K562 (cell line): ENCODE data around the gene PLG. TPM values are rescaled to one million over a fixed set of nuclear protein-coding genes. Genes with fewer than 3 reads are reported as not detected.

Experiments
- ATAC-seq: fragments of 200-7000 bp; cut with Tn5 transposase; 3 replicates; pipeline ENCODE4 v1.9.1; 2020; ENCODE audit warnings: moderate library complexity
- BruUV-seq: library from RNA; stranded (reverse); fragments of 400-500 nt; replicated peaks from 2 replicates; lab custom pipeline; 2021; lab: Mats Ljungman, UMichigan
- CTCF ChIA-PET: fragments of 300-600 bp; formaldehyde crosslinking; extraction: SDS; loops from one replicate; lab custom pipeline; 2021; ENCODE audit warnings: low intra/inter-chr PET ratio; lab: Yijun Ruan, JAX
- POLR2A ChIA-PET: fragments of 300-600, 350-650 bp; sonication (Branson Sonifier 250); formaldehyde crosslinking; extraction: SDS; loops from one replicate; lab custom pipeline; 2021; ENCODE audit warnings: antibody characterized with exemption, inconsistent platforms; lab: Yijun Ruan, JAX
- DNase-seq, 4 experiments: peaks; one replicate each; pipeline versions ENCODE4 v3.0.0 to v3.0.0-alpha.2; 2011 to 2018; ENCODE audit warnings: low spot score in 3 of 4, mixed read lengths in 3 of 4; ENCODE audit errors: extremely low read depth in 1 of 4
- FAIRE-seq: peaks from 2 replicates; lab custom pipeline; 2011; peaks lifted over from hg19 to GRCh38; lab: Jason Lieb, UNC
- H2AFZ ChIP-seq: 2 replicates; pipeline ENCODE4 v1.6.0; 2011; ENCODE audit warnings: low read depth, low read length, control low read depth, inconsistent platforms
- H3K27ac ChIP-seq: fragments of 200-600 bp; 3 replicates; pipeline ENCODE4 v1.8.0; 2011; ENCODE audit warnings: low read depth, mild to moderate bottlenecking, control low read depth, inconsistent platforms, low read length, moderate library complexity, mixed read lengths; ENCODE audit errors: extremely low read depth
- H3K27me3 ChIP-seq, 2 experiments: fragments of 300-600 bp in 1 of 2; 2 replicates in 1 of 2; 3 replicates in 1 of 2; pipeline versions ENCODE4 v1.6.0 to v1.8.0; 2011; ENCODE audit warnings: inconsistent platforms in 2 of 2, low read length in 2 of 2, mild to moderate bottlenecking in 1 of 2, mixed read lengths in 1 of 2, moderate library complexity in 1 of 2; ENCODE audit not compliant: control insufficient read depth in 2 of 2, insufficient read depth in 2 of 2
- H3K36me3 ChIP-seq: fragments of 300-600 bp; 3 replicates; pipeline ENCODE4 v1.8.0; 2011; ENCODE audit warnings: mild to moderate bottlenecking, low read length, inconsistent platforms; ENCODE audit not compliant: control insufficient read depth, insufficient read depth
- H3K4me1 ChIP-seq, 2 experiments: fragments of 200-600 bp in 1 of 2; replicated peaks in 1 of 2; 2 replicates in 1 of 2; 3 replicates in 1 of 2; pipeline versions ENCODE4 v1.5.1 to v1.8.0; 2011; ENCODE audit warnings: inconsistent platforms in 2 of 2, low read length in 2 of 2, mild to moderate bottlenecking in 1 of 2, mixed read lengths in 1 of 2, moderate library complexity in 1 of 2; ENCODE audit not compliant: control insufficient read depth in 2 of 2, insufficient read depth in 2 of 2
- H3K4me2 ChIP-seq: 2 replicates; pipeline ENCODE4 v1.6.1; 2011; ENCODE audit warnings: low read length, control low read depth, inconsistent platforms, mixed read lengths; ENCODE audit not compliant: insufficient read depth
- H3K4me3 ChIP-seq: fragments of 200-600 bp; sonication (generic), shearing (Covaris generic); 2 replicates; pipeline ENCODE4 v1.5.1; 2016; ENCODE audit warnings: control low read depth, inconsistent platforms
- H3K79me2 ChIP-seq: fragments of 200-600 bp; 3 replicates; pipeline ENCODE4 v1.8.0; 2011; ENCODE audit warnings: low read length, inconsistent platforms; ENCODE audit not compliant: control insufficient read depth, insufficient read depth
- H3K9ac ChIP-seq, 2 experiments: 2 replicates each; pipeline versions ENCODE4 v1.6.0 to v1.6.1; 2011; ENCODE audit warnings: low read depth in 2 of 2, low read length in 2 of 2, control low read depth in 1 of 2, inconsistent platforms in 1 of 2, mild to moderate bottlenecking in 1 of 2, mixed read lengths in 1 of 2; ENCODE audit not compliant: insufficient read depth in 1 of 2
- H3K9me1 ChIP-seq: one replicate; pipeline ENCODE4 v1.6.0; 2011; ENCODE audit warnings: inconsistent platforms, mild to moderate bottlenecking, low read length, moderate library complexity; ENCODE audit not compliant: control insufficient read depth, insufficient read depth
- H3K9me3 ChIP-seq: replicated peaks from 2 replicates; pipeline ENCODE4 v1.5.1; 2011; ENCODE audit warnings: low read depth, low read length, inconsistent platforms; ENCODE audit not compliant: control insufficient read depth, insufficient read depth
- H4K20me1 ChIP-seq: replicated peaks from 2 replicates; pipeline ENCODE4 v1.6.1; 2011; ENCODE audit warnings: low read length, inconsistent platforms, mixed read lengths; ENCODE audit not compliant: control insufficient read depth, insufficient read depth
- BCOR ChIP-seq: fragments of 450-650 bp; IDR thresholded peaks from 2 replicates; pipeline ENCODE4 v1.6.1; 2016
- ELF2 ChIP-seq: fragments of 250-450 bp; sonication (Bioruptor Pico); IDR thresholded peaks from 2 replicates; pipeline ENCODE4 v1.5.0; 2021; ENCODE audit warnings: mild to moderate bottlenecking
- GABPA ChIP-seq: fragments of 200-800 bp; sonication (Bioruptor generic); conservative IDR thresholded peaks from 2 replicates; pipeline ENCODE4 v1.6.1; 2016; ENCODE audit warnings: low read depth, missing genetic modification characterization, missing compliant biosample characterization
- WGBS: fragments of 100-300 bp; shearing (Covaris generic); methylation state at CpG from one replicate; pipeline ENCODE4 v1.1.6; 2016; ENCODE audit warnings: low coverage, mixed read lengths; ENCODE audit not compliant: insufficient coverage; ENCODE audit errors: missing lambda C conversion rate; 5-methylcytosine and 5-hydroxymethylcytosine counted together
- in situ Hi-C: fragments of 300-500 bp; cut with MboI; formaldehyde crosslinking; loops from 4 replicates; pipeline ENCODE4 v1.15.0; 2018; ENCODE audit warnings: inconsistent platforms, mixed read lengths
- intact Hi-C: fragments of 100-400 bp; cut with micrococcal nuclease; formaldehyde crosslinking; loops from 2 replicates; pipeline ENCODE4 v1.14.2; 2022
- polyA plus RNA-seq, 8 experiments: library from polyadenylated mRNA; depleted of rRNA in 4 of 8; stranded (reverse) in 5 of 8; unstranded in 3 of 8; fragments of >200 nt; fragmentation: Nextera tagmentation in 2 of 8; fragmentation: Illumina TruSeq in 1 of 8; extraction: Ambion mirVana in 2 of 8; extraction: Trizol in 1 of 8; gene quantifications; 2 replicates each; pipeline versions ENCODE4 v1.2.1 to v1.2.3, GENCODE V29; 2011 to 2014; ENCODE audit warnings: inconsistent platforms in 1 of 8, missing spikeins in 1 of 8
- total RNA-seq, 7 experiments: library from RNA; depleted of rRNA in 6 of 7; stranded (reverse); fragments of >200 nt in 6 of 7; fragmentation: Illumina TruSeq in 2 of 7; extraction: Trizol in 2 of 7; gene quantifications; 2 replicates each; pipeline versions ENCODE4 v1.2.1 to v1.2.3, GENCODE V29; 2011 to 2021; ENCODE audit warnings: low replicate concordance in 1 of 7

Gene PLG
- total and polyA plus RNA-seq, 9 of the 15 experiments (the other 6 are each of a cell fraction or from before 2014, with no cell fraction given) = 0.64 TPM; not detected in 8

DNA sequence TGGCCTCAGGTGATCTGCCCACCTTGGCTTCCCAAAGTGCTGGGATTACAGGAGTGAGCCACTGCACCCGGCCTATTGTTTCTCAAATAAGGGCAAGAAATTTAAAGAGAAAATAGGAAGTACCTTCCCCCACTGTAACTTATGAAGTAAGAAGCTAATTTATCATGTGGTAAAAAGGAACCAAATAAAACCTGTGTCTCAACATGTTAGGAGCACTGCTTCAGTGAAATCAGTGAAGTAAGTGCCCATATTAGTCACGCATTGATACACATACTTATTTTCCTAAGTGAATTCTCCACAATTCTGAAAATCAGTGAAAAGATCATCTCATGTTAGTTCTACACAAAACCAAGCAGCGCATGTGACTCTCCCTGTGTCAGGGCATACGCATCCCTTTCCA lies 23.8 kb upstream of the PLG start:
- no peak overlapping the region for H3K4me2 ChIP-seq
- no TSS peak for BruUV-seq
- H2AFZ ChIP-seq = no peak overlapping the region
- 0% methylated on average over 4 of the region's 4 CpGs for WGBS
- no peak for ATAC-seq
- POLR2A ChIA-PET = no interaction called here
- no peaks in the 10 kb centered on the region for H4K20me1 ChIP-seq
- no peaks in the 10 kb centered on the region for H3K79me2 ChIP-seq
- peaks cover 0 to 8% of the 10 kb centered on the region in 2 experiments; a peak in 2 of 5 replicates for H3K4me1 ChIP-seq
- peaks cover 2 to 6% of the 10 kb centered on the region in 2 experiments; a peak in 2 of 5 replicates for H3K27me3 ChIP-seq
- no peak overlapping the region for H3K9ac ChIP-seq
- CTCF ChIA-PET = no interaction called here
- FAIRE-seq = no peak
- H3K9me3 ChIP-seq = no peaks in the 10 kb centered on the region
- no peak for DNase-seq
- no peak overlapping the region for H3K27ac ChIP-seq
- no peaks in the 10 kb centered on the region for H3K9me1 ChIP-seq
- in situ Hi-C loops = no loop called here
- H3K36me3 ChIP-seq = no peaks in the 10 kb centered on the region
- intact Hi-C loops = no loop called here
- no peak overlapping the region for H3K4me3 ChIP-seq
- TF ChIP-seq GABPA = no peak
- TF ChIP-seq BCOR = no peak

- WGBS = 38% methylated on average over 36 of the region's 42 CpGs
- peak; percentile 36 for ATAC-seq
Measured at GRCh38 chr6:160678744-160679401, 23.2 kb upstream of the PLG start.

More at GRCh38 chr6:160678744-160679401, 23.2 kb upstream of the PLG start:
- TF ChIP-seq ELF2 (CRISPR knock-in tag) = no peak
- H3K4me1 ChIP-seq = peaks cover 0 to 8% of the 10 kb centered on the region in 2 experiments; a peak in 2 of 5 replicates
- no peaks in the 10 kb centered on the region for H3K79me2 ChIP-seq
- in situ Hi-C loops (no loop called here), intact Hi-C loops (no loop called here)
- CTCF ChIA-PET = no interaction called here
- no peak overlapping the region for H3K4me3 ChIP-seq
- no peaks in the 10 kb centered on the region for H4K20me1 ChIP-seq
- no peak overlapping the region for H2AFZ ChIP-seq
- no TSS peak for BruUV-seq
- H3K9me3 ChIP-seq = no peaks in the 10 kb centered on the region
- H3K4me2 ChIP-seq = no peak overlapping the region
- POLR2A ChIA-PET = no interaction called here
- H3K36me3 ChIP-seq = no peaks in the 10 kb centered on the region
- no peak overlapping the region for H3K27ac ChIP-seq
- no peak for DNase-seq
- H3K9me1 ChIP-seq = no peaks in the 10 kb centered on the region
- H3K27me3 ChIP-seq = peaks cover 2 to 6% of the 10 kb centered on the region in 2 experiments; a peak in 2 of 5 replicates
- no peak overlapping the region for H3K9ac ChIP-seq
- FAIRE-seq = no peak
